Superior temporal gyrus (tissue), 1 donor: Measurements from ENCODE around the gene PPFIBP2.

Source experiments
- DNase-seq: peaks from one replicate; pipeline ENCODE4 v3.0.0-alpha.2; 2016; ENCODE audit errors: extremely low spot score

The PPFIBP2 gene

DNA sequence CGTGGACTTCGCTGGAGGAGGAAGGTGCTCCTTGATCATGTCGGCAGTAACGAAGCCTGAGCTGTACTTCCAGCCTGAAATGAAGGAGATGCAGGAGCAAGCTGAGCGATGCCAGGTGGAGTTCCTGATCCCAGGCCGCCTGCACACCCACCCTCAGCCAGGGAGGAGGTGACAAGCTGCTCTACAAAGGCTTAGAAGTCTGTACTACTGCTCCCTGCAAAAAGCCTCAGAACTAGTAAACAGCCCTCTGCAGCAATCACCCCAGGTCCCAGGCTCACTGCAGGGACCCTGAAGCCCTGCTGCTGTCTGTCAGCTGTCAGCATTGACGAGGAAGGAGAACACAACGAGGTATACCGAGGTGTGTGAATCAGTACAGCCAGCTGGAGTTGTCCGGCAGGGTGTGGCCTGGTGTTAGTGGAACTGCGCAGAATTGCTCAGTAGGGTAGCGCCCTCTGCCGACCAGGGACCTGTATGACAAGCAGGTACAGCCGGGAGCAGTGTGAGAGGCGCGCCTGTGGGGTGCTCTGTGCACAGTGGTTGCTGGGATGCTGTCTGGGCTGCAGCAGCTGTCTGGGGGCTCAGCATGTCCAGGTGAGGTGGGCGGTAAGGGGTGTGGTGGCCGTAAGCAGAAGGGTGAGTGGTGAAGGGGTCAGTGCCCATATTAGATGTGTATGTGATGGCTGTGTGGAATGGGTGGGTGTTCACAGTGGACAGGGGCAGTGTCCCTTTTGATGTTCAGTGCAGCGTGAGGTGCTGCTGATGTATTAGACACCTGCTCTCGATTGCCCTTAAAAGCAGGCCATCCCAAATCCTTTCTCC lies 151.9 kb downstream of the PPFIBP2 start:
- DNase-seq: peak; percentile 64

DNA sequence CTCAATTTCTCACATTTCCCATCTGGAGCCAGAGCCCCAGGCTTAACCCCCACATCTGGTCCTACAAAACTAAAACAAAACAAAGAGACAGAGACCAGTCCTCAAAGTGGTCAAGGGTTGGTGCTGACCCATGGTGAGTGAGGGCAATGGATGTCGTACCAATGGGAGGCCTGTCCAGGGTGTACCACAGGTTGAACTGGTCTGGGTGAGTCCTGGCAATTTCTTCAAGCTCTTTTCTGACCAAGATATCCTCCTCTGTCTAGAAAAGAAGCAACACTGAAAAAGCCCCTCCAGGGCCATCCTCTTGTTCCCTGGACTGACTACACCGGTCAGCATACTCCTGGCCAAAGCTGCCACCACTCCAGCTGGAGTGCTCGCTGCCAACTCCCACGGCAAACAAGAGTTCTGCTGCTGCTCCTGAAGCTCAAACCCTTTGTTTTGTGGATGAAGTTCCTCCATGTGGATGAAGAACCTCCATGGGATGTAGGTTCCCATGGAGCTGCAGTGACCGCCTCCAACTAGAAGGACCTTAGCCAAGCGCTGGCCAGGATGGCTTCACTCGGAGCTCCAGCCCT lies 152.6 kb downstream of the PPFIBP2 start:
- DNase-seq: peak; percentile 9

DNA sequence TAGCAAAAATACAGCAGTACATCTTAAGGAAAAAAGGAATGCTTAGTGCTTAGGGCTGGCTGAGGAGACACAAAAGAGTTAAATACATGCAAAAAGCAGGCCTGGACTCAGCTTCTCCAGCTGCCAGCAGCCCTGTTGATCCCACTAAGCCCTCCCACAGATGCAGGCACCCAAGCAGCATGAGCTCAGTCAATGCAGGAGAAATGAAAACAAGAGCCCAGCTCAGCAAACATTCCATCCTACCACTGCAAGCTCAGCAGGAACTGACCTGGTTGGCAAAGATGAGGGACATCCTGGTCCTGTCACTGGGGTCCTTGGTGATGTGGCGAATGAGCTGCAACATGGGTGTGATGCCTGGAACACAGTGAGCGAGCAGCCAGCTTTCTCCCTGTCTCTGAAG lies 153.7 kb downstream of the PPFIBP2 start:
- peak; percentile 58 for DNase-seq

DNA sequence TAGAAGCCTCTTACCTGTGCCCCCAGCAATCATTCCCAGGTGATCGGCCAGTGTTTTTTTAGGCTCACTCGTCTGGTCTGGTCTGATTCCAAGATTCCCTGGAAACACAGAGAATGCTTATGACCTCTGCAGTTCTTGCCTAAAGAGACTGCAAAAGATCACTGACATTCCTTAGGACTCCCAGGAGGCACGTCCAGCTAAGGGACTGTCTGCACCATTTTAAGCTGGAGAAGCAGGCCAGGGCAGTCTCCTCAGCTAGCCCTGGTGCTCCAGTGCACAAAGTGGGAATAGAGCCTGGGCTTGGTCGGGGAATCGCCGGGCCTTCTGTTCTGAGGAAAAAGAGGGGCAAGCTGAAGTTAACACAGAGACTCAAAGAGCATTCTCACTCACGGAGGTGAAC lies 154.7 kb downstream of the PPFIBP2 start:
- no peak for DNase-seq

DNA sequence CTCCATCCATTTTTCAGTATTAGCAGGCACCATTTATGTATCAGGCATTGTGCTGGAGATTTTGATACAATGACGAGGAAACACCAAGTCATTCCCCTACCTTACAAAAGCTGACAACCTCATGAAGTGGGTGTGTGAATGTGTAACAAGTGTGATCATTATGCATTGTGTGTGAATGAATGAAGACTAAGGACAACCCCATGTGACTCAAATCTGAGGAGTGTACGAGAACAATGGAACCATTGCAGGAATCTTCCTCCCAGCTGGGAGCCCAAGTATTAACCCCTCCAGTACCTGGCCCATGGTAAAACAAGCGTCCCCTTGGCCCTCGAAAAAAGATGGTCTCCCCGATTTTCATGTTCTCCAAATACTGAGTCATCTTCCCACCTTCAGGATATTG lies 155.1 kb downstream of the PPFIBP2 start:
- peak; percentile 90 for DNase-seq

DNA sequence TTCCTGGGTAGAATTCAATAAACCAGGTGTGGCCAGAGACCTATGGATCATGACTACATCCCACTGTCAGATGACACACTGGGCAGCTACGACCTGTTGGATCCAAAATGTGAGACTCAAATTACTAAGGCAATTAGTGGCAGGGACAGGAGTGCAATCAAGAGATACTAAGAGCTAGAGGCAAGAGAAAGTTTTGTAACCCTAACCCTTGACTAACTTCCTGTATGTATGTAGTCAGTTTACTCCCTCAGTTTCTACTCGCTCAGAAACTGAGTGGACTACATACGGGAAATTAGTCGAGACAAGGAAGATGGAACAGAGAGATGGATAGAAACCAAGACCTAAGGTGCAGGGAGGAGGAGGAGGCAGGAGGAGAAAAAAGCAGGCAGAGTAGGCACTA lies 156.8 kb downstream of the PPFIBP2 start:
- DNase-seq: no peak

DNA sequence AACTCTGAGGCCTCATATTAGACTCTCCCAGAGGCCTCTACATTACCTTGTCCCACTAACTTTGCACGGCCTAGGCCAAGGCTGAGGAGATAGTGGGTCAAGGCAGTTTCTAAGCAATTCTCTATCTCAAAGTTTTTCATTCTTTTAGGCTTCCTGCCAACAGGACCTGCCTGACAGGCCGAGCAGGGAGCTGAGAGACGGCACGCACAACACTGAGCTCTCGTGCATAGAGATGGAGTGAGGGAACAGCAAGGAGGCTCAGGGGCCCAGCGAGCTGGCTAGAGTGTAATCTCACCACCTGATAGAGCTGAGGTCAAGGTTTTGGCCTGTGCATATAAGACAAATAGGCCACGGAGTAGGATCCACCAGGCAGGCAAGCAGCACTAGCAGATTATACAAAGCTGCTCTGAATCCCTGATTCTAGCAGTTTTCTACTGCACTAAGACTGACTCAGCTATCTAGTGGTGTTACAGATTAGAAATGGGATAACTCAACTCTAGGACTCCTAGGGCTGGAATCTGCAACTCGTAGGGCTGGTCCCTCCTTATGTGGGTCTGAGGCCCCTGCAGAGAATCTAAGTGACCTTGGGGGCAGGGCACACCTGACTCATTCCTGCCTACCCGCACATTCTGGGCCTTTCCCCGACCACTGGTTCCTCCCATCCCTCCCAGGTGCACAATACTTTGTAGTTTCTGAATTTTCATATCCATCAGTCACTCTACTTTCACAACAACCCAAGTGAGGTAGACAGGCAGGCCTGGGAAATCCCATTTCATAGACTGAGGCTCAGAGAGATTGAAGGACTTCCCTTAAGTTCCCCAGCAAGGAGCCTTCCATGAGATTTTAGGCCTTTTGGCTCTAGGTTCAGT lies 157.8 kb downstream of the PPFIBP2 start:
- DNase-seq: no peak

DNA sequence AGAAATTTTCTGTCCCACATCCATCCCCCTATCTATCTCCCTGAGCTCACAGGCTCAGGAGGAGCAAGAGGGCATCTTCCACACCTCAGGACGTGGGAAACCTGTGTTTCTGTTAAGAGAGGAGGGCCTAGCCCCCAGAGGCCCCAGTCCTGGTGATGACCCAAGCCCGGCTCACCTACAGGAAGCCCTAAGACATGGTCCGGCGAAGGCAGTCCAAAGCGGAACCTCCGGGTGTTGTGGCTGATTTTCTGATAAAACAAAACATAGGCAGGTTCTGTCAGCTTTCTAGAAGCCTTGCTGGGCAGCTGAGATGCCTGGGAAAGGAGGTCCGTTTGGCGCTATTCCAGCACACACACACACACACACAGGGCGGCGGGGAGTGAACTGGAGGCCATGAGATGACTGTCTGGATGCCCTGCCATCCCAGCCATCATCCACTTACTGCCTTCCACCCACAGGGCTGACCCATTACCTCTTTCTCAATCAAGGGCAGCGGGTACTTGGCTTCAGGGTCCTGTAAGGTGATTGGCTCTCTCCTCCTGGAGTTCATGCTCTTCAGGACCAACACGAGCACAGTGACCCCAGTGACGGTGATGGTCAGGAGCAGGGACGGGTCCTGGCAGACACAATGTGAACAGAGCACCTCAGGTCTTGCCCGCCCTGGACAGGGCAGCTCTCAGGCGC lies 158.6 kb downstream of the PPFIBP2 start:
- no peak for DNase-seq

DNA sequence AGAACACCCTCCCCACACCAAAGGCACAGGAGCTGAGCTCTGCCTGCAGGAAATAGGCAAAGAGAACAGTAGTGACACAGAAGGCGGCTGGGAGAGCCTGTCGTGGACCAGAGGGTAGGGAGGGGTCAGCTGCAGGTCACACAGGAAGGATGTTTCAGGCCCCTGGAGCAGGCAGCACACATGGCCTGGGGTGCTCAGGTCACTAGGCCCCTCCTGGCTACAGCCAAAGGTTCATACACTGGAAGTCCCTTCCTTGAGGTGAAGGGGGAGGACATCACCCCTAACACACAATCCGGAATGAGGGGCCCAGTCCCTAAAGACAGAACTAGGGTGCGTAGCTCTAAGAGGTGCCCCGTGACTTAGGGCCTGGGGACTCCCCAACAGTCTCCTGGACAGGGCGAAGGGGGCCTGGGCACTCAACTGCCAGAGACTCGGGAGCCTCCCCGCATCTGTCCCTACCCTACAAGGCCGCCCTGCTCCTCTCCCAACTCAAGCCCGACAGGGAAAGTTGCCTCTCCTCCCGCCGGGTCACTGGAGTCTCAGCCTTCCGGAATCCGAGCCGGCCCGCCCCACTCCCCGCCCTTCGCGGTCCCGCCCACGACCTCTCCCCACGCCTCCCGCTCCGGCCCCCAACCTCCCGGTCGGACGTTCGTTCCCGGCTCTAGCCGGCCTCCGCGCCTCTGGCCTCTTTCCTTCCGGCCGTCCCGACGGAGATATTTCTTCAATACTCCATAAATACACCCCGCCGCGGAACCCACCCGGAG lies 159.3 kb downstream of the PPFIBP2 start, which contains the start of gene CYB5R2:
Gene CYB5R2 (minus strand): TSS at position 541 of the 764 bp plus-strand sequence. CDS start 675 bp downstream, outside the sequence.
- DNase-seq: no peak

DNA sequence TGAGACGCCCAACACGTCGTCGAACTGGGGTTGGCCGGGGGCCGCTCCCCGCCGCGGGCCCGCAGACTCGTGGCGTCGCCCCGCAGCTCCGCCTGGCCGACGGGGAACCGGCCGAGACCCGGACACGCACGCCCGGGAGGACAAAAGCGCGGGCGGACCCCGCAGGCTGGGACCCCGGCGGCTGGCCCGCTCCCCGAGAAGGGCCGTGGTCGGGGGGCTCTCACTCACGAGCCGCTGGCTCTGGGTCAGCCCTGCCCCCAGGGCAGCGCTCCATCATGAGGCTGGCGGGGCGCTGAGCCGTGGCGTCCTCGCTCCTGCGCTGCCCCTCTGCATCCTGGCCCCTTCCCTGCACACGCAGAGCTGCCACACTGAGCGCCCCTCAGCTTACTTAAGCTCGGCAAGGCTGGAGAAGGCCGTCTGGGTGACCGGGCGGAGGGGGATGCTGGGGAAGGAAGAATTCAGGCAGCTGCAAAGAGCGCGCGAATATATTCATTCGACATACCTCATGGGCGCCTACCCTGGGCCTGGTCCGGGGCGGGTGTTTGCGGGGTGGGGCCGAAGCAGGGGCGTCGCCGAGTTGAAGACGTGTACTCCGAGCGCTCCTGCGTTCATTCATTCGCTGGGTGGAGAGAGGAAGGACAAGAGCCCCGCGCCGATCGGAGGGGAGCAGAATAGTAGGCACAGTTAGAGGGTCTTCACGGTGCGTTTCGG lies 160.1 kb downstream of the PPFIBP2 start:
- no peak for DNase-seq

DNA sequence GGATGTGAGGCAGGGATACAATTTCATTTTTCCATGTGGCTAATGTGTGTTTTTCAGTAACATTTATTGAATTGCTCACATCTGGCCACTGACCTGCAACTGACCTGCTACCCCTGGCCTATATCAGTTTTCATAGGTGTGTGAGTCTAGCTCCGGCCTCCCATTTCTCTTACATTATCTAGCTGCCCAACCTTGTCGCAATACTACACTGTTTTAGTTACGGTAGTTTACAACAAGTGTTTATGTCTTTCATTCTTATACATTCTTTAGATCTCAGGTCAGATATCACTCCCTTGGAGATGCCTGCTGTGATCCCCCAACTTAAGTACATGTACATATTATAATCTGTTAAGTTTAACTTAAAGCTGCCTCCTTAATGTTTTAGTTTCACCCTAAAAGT lies 161.8 kb downstream of the PPFIBP2 start:
- no peak for DNase-seq

DNA sequence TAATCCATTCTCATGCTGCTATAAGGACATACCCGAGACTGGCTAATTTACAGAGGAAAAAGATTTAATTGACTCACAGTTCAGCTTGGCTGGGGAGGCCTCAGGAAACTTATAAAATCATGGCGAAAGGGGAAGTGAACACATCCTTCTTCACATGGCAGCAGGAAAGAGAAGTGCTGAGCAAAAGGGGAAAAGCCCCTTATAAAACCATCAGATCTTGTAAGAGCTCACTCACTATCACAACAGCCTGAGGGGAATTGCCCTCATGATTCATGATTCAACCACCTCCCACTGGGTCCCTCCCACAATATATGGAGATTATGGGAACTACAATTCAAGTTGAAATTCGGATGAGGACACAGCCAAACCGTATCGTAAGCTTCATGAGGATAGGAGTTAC lies 163.3 kb downstream of the PPFIBP2 start:
- DNase-seq: no peak

DNA sequence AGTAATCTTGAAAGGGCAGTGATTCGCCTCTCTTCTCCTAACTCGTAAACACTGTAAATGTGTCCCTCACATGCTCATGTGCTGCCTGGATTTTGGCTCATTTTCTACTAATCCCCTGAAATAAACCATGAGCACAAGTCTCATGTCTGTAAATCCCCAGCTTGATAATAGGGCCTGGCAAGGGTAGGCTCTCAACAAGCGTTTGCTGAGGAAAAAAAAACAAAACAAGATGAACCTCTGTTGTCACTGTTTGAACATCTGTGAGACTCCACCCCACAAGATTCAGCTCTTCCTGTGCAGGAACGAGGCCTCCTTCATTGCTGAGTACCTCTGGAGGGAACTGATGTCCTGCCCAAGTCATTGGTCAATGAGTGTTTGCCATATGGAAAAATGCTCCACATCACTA lies 164.0 kb downstream of the PPFIBP2 start:
- no peak for DNase-seq

DNA sequence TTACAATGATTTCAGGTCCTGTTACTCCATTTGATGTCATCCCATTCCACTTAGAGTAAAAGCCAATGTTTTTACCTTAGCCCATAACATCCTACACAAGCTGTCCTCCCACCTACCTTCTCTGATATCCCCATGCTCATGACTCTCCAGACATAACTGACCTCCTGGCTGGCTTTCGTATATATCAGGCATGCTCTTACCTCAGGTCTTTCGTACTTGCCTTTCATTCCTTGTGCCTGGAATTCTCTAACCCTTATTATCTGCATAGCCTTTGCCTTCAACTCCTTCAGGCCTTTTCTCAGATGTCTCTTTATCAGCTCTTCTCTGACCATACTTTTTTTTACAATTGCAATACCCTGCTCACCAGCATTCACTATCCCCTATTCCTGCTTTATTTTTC lies 169.8 kb downstream of the PPFIBP2 start:
- DNase-seq: no peak

DNA sequence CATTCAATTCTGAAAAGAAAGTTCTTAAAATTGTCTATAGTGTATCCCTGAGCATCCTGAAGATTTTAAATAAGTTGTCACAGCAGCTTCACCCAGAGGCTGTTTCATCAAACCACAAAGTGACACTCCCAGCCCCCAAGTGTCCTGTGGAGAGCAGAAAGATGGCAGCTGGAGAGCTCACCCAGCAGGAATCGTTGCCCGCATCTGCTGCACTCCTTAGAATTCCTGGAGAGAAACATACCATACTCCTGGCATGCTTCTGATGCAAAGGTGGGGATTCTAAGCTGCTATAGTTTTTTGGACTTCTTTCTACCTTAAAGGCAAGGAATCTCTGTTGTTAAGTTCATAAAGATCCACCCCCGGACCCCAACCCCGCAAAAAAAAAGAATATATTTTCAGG lies 173.0 kb downstream of the PPFIBP2 start:
- DNase-seq: no peak

DNA sequence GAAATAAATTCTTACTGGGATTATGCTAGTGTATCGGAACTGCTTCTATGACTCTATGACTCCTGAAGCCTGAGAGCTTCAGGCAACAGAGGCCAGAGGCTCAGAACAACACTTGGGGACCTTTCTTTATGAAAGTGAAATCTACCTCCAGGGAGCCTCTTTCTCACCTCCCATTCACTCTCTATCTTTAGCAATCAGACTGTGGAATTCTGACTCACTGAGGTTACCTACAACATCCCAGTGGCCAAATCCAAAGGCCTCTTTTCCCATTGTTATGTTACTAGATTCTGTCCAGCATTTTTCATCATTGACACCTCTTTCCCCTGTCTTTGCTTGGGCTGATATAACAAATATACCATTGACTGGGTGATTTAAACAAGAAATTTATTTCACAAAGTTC lies 173.6 kb downstream of the PPFIBP2 start:
- no peak for DNase-seq

DNA sequence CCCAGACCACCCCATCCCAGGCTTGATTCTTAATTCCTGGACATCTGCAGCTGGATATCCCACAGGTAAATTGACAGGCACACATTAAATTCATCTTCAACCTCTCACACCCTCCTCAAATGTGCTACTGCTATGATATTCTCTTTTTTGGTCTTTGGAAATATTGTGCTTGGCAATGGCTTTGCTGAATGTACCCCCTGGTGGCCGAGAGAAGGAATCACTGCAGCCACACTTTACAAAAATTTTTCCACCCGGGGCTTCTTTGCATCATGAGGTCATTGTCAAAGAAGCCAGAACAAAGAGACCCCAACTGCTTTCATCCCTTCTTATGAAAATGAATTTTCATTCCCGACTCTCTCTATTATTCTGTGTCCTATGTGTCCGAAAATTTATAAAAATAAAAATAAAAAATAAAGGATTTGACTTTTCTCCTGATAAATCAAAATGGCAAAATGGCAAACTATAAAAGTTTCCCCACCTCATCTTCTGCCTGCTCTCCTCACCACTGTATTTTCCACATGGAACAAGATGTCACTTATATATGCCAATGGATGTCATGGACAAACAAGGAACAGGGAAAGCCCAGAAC lies 174.5 kb downstream of the PPFIBP2 start:
- DNase-seq: peak; percentile 76

DNA sequence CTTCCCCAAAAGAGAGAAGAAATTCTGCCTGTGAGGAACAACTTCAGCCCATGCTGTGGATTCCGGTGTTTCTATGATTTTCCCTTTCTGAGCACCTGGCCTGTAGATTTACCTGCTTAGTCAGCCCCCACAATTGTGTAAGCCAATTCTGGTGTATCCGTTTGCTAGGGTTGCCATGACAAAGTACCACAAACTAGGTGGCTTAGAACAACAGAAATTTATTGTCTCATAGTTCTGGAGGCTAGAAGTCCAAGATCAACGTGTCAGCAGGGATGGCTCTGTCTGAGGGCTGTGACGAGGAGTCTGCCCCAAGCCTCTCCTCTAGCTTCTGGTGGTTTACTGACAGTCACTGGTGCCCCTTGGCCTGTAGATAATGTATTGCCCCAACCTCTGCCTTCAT lies 175.4 kb downstream of the PPFIBP2 start:
- DNase-seq: no peak

DNA sequence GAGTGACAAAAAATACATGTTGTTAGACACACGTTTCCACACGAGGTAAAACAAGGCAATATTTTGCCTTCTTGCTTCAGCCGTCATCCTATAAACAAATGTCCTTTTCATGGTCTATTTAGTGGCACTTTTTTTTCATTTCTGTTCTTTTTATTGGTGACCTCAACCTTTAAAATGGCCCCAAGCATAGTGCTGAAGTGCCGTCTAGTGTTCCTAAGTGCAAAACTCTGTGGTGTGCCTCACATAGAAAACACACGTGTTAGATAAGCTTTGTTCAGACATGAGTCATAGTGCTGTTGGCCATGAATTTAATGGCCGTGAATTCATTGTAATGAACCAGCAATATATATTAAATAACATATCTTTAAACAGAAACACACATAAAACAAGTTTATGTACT lies 176.8 kb downstream of the PPFIBP2 start:
- DNase-seq: no peak

DNA sequence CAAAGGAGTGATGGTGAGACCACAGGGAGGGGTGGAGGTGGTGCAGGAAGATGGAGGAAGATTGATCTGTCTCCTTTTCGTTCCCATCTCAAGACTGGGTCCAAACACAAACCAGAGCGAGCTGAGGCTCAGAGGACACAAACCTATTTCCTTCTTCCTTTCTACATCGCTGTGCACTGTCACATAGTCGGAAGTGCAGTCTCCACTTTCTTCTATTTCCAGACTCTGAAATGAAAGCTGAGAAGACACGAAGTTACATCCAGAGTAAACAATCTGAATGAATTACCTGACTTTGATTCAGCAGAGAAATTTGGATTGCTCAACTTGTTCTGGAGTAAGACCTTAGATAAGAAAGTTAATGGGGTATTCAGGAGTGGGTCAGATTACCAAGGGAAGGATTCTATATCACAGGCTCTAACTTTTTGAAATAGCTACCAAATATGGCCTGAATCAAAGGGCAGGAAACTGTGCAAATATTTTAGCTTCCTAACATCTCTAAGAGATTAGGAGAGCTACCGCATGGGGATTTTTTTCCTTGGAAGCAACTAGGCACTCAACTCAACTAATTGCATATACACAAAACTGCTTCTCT lies 178.1 kb downstream of the PPFIBP2 start:
- DNase-seq: no peak
